Measurements from ENCODE around the gene C16orf82.

C16orf82 gene

DNA sequence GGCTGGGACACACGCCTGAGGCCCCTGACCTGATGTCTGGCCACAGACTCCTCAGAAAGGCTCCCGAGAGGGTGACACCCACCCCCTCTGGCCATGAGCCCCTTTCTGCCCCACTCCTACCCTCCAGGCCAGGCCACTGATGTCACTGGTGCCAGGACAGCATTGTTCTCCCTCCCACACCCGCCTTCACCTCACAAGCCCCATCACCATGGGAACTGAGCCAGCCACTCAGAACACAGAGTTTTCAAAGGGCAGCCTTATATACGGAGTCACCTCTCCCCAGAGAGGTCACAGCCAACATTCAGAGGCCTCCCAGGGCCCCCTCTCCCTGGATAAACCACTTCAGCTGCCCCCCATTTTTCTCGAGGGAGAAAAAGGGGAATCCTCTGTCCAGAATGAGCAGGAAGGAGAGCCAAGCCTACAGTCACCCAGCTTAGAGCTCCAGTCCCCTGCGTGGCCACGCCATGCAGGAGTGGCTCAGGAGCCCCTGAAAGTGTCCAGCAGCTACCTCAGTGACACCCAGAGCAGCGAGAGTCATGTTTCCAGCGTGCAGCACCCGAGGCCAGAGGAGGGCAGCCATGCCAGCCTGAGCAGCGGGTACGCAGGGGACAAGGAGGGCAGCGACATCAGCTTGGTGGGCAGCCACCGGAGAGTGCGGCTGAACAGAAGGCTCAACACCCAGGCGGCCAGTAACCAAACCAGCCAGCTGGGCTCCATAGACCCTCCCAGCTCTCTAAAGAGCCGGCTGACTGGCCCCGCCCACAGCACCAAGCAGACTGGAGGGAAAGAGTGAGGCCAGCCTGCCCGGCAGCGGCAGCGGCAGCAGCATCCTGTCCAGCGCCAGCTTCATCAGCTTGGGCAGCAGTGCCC lies at the start of gene C16orf82:
Gene C16orf82, plus strand, starts transcription at position 260 of the 870 bp plus-strand sequence.
- H3K4me3 ChIP-seq (ENCODE audit: low read length), result no peak within 1 kb of the TSS
- peaks cover 7% of the 10 kb centered on the region for H3K27me3 ChIP-seq (ENCODE audit: control insufficient read depth, insufficient read depth, low read length)
- H3K4me1 ChIP-seq (ENCODE audit: control insufficient read depth, low read depth, low read length), result peaks cover 8% of the 10 kb centered on the region
- no peaks in the 10 kb centered on the region for H3K9me3 ChIP-seq (ENCODE audit: control insufficient read depth, low read depth, low read length)
- no peaks in the 10 kb centered on the region for H3K36me3 ChIP-seq (ENCODE audit: control insufficient read depth, low read depth, low read length)
- H3K9ac ChIP-seq (ENCODE audit: low read length), result no peak within 1 kb of the TSS
- no peak within 1 kb of the TSS for H3K27ac ChIP-seq (ENCODE audit: low read length)

DNA sequence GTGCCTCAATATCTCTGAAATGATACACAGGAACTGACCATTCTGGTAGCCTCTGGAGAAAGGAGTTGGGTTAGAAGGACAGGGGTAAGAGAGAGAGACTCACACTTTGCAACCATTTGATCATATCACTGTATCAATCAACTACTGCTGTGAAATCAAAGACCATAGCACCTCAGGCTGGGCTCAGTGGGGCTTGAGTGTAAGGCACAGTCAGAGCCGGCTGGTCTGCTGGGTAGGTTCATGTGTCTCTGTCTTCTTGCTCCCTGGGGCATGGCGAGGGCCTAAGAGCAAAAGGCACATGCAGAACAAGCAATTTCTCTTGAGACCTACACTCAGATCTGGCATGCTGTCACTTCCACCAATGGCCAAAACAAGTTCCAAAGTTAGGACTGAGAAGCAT lies 46.7 kb upstream of the C16orf82 start:
- Histone ChIP-seq H3K9me3 (ENCODE audit: control insufficient read depth, low read depth, low read length) (no peaks in the 10 kb centered on the region), H3K4me3 (ENCODE audit: low read length) (no peak overlapping the region), H3K36me3 (ENCODE audit: control insufficient read depth, low read depth, low read length) (no peaks in the 10 kb centered on the region), H3K9ac (ENCODE audit: low read length) (no peak overlapping the region), H3K27ac (ENCODE audit: low read length) (no peak overlapping the region), H3K4me1 (ENCODE audit: control insufficient read depth, low read depth, low read length) (no peaks in the 10 kb centered on the region), H3K27me3 (ENCODE audit: control insufficient read depth, insufficient read depth, low read length) (no peaks in the 10 kb centered on the region)

DNA sequence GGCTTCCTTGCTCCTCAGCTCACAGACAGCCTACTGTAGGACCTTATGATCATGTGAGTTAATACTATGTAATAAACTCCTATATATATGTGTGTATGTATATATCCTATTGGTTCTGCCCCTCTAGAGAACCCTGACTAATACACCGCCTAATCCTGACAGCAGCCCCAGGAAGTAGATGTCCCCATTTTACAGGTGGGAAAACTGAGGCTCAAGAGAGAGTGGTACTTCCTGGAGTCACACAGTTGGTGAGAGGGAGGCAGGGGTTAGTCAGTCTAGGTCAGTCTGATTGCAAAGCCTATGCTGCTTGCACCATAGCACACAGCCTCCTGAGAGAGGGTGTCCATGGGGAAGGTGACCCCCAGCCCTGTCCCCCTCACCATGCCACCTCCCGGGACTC lies 42.7 kb upstream of the C16orf82 start:
- Histone ChIP-seq H3K27ac (ENCODE audit: low read length) (no peak overlapping the region), H3K9ac (ENCODE audit: low read length) (no peak overlapping the region), H3K4me3 (ENCODE audit: low read length) (no peak overlapping the region), H3K4me1 (ENCODE audit: control insufficient read depth, low read depth, low read length) (no peaks in the 10 kb centered on the region), H3K9me3 (ENCODE audit: control insufficient read depth, low read depth, low read length) (no peaks in the 10 kb centered on the region), H3K27me3 (ENCODE audit: control insufficient read depth, insufficient read depth, low read length) (no peaks in the 10 kb centered on the region), H3K36me3 (ENCODE audit: control insufficient read depth, low read depth, low read length) (no peaks in the 10 kb centered on the region)

DNA sequence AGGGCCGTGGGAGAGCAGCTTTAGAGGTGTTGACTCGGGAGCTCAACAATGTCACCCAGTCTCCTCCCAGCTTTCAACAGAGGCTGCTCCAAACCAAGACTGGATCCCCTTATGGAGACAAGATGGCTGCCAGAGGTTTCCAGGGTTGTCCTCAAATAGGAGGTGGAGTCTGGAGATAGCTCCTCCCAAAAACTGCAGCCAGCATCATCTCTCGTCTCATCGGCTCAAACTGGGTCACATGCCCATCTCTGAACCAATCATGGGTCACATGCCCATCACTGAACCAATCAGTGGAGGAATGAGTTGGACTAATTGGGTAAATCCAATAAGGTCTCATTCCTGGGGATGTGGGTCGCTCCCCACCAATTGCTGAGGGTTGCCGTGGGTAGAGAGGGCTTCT lies 41.1 kb upstream of the C16orf82 start:
- no peaks in the 10 kb centered on the region for H3K27me3 ChIP-seq (ENCODE audit: control insufficient read depth, insufficient read depth, low read length)

DNA sequence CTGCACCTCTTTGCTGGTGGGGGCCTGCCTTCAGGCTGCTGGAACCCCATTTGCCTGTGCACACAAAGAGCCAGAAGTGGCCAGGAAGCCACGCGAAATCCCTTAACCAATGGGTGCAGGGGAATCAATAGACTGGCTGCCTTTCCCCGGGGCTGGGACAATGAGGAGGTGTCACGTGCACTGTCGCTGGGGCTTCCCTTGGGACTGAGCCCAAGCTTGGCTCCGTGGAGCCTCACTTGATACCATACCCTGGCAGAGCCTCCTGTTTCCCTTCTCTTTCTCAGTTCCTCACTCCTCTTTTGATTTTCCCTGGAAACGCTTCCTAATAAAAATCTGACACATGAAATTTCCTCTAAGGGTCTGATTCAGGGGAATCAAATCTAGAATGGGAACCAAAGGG lies 38.8 kb upstream of the C16orf82 start:
- Histone ChIP-seq H3K4me3 (ENCODE audit: low read length) (no peak overlapping the region), H3K27ac (ENCODE audit: low read length) (no peak overlapping the region), H3K4me1 (ENCODE audit: control insufficient read depth, low read depth, low read length) (no peaks in the 10 kb centered on the region), H3K27me3 (ENCODE audit: control insufficient read depth, insufficient read depth, low read length) (no peaks in the 10 kb centered on the region), H3K36me3 (ENCODE audit: control insufficient read depth, low read depth, low read length) (no peaks in the 10 kb centered on the region), H3K9ac (ENCODE audit: low read length) (no peak overlapping the region), H3K9me3 (ENCODE audit: control insufficient read depth, low read depth, low read length) (no peaks in the 10 kb centered on the region)

More for the DNA sequence above, 41.1 kb upstream of the C16orf82 start:
- Histone ChIP-seq H3K4me3 (ENCODE audit: low read length) (no peak overlapping the region), H3K27ac (ENCODE audit: low read length) (no peak overlapping the region), H3K4me1 (ENCODE audit: control insufficient read depth, low read depth, low read length) (no peaks in the 10 kb centered on the region), H3K9me3 (ENCODE audit: control insufficient read depth, low read depth, low read length) (no peaks in the 10 kb centered on the region), H3K36me3 (ENCODE audit: control insufficient read depth, low read depth, low read length) (no peaks in the 10 kb centered on the region), H3K9ac (ENCODE audit: low read length) (no peak overlapping the region)

DNA sequence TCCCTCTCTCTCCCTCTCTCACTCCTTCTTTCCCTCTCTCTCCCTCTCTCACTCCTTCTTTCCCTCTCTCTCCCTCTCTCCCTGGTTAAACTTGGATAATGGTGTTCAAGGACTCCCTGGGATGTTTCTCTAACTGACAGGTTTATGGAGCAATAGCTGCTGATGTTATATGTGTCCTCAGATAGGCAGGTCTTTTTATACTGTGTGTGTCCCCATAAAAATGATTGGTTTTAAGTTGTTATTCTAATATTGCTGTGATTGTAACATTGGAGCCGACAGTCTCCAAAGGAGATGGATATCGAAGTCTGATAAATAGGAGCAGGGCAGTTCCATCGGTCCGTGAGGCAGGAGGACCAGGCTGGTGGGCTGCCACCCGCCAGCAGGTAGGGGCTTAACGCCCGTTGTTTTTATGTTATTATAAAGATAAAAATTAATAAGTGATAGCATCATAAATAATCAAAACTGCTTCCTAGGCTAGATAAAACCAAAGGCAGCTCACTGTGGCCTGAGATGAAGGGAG lies 38.1 kb upstream of the C16orf82 start:
- H3K9ac ChIP-seq (ENCODE audit: low read length), result no peak overlapping the region
- H3K4me1 ChIP-seq (ENCODE audit: control insufficient read depth, low read depth, low read length), result no peaks in the 10 kb centered on the region
- H3K9me3 ChIP-seq (ENCODE audit: control insufficient read depth, low read depth, low read length), result no peaks in the 10 kb centered on the region
- H3K36me3 ChIP-seq (ENCODE audit: control insufficient read depth, low read depth, low read length), result no peaks in the 10 kb centered on the region
- H3K4me3 ChIP-seq (ENCODE audit: low read length), result no peak overlapping the region
- H3K27me3 ChIP-seq (ENCODE audit: control insufficient read depth, insufficient read depth, low read length), result no peaks in the 10 kb centered on the region
- H3K27ac ChIP-seq (ENCODE audit: low read length), result no peak overlapping the region

DNA sequence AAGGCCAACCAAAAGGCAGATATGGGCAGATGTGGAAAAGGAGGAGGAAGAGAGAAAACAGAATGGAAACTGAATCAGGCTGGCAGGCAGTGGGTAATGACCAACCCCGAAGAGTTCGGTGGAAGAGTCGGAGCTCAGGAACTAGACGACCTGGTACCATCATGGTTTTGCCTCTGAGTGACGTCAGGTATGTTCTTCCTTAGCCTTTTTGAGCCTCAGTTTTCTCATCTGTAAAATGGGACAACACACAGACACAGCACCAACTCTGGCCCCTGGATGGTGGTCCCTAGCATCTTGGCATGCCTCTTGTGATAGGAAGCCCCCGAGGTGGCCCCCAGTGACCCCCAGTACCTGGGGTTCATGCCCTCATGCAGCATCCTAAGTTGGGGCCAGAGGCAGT lies 37.2 kb upstream of the C16orf82 start:
- no peaks in the 10 kb centered on the region for H3K27me3 ChIP-seq (ENCODE audit: control insufficient read depth, insufficient read depth, low read length)
- no peak overlapping the region for H3K27ac ChIP-seq (ENCODE audit: low read length)
- no peaks in the 10 kb centered on the region for H3K36me3 ChIP-seq (ENCODE audit: control insufficient read depth, low read depth, low read length)
- H3K9me3 ChIP-seq (ENCODE audit: control insufficient read depth, low read depth, low read length), result no peaks in the 10 kb centered on the region
- no peak overlapping the region for H3K4me3 ChIP-seq (ENCODE audit: low read length)
- H3K9ac ChIP-seq (ENCODE audit: low read length), result no peak overlapping the region
- H3K4me1 ChIP-seq (ENCODE audit: control insufficient read depth, low read depth, low read length), result no peaks in the 10 kb centered on the region

DNA sequence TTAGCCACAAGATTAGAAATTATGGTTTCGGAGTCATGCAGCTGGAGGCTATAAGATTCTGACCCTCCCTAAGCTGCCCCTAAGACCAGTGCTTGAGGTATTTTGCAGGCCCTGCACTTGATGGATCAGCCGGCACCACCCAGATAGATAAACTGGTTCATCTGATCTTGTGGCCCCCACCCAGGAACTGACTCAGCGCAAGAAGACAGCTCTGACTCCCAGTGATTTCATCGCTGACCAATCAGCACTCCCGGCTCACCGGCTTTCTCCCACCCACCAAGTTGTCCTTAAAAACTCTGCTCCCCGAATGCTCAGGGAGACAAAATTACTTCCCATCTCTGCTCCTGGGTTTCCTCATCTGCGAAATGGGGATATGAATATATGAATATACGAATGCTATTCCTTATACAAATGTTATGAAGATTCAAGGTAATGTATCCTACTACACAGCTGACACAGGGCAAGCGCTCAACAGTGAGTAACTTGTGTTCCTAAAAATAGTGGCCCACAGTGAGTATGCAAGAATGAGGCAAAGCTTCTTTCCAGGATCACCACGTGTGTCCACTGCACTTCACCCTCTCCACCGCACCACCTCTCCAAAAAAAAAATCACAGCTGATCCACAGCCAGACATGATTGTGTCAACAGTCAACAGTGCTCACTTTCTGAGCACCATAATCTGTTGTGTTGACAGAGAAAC lies 33.3 kb upstream of the C16orf82 start:
- no peak overlapping the region for H3K27ac ChIP-seq (ENCODE audit: low read length)
- no peaks in the 10 kb centered on the region for H3K36me3 ChIP-seq (ENCODE audit: control insufficient read depth, low read depth, low read length)
- no peaks in the 10 kb centered on the region for H3K9me3 ChIP-seq (ENCODE audit: control insufficient read depth, low read depth, low read length)
- no peak overlapping the region for H3K9ac ChIP-seq (ENCODE audit: low read length)
- H3K27me3 ChIP-seq (ENCODE audit: control insufficient read depth, insufficient read depth, low read length), result no peaks in the 10 kb centered on the region
- no peak overlapping the region for H3K4me3 ChIP-seq (ENCODE audit: low read length)
- H3K4me1 ChIP-seq (ENCODE audit: control insufficient read depth, low read depth, low read length), result no peaks in the 10 kb centered on the region

DNA sequence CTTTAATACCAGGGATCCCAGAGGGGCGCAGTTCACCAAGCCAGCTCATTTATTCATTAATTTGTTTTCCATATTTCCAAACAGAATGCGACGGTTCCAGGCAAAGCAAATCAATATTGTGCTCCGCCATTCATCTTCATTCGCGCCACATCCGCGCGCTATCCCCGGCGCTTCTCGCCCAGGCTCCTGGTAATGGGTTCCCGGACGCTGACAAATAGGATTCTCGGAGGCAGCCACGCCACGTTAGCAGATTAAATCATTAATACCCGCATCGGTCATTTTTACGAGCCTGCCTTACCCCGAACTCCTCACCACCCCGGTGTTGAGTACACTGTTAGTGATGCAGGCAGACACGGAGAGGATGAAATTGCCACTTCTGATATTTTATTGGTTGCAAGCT lies 26.0 kb upstream of the C16orf82 start:
- no peaks in the 10 kb centered on the region for H3K9me3 ChIP-seq (ENCODE audit: control insufficient read depth, low read depth, low read length)
- no peaks in the 10 kb centered on the region for H3K36me3 ChIP-seq (ENCODE audit: control insufficient read depth, low read depth, low read length)
- no peak overlapping the region for H3K9ac ChIP-seq (ENCODE audit: low read length)
- no peak overlapping the region for H3K27ac ChIP-seq (ENCODE audit: low read length)
- no peaks in the 10 kb centered on the region for H3K4me1 ChIP-seq (ENCODE audit: control insufficient read depth, low read depth, low read length)
- no peaks in the 10 kb centered on the region for H3K27me3 ChIP-seq (ENCODE audit: control insufficient read depth, insufficient read depth, low read length)
- H3K4me3 ChIP-seq (ENCODE audit: low read length), result no peak overlapping the region

DNA sequence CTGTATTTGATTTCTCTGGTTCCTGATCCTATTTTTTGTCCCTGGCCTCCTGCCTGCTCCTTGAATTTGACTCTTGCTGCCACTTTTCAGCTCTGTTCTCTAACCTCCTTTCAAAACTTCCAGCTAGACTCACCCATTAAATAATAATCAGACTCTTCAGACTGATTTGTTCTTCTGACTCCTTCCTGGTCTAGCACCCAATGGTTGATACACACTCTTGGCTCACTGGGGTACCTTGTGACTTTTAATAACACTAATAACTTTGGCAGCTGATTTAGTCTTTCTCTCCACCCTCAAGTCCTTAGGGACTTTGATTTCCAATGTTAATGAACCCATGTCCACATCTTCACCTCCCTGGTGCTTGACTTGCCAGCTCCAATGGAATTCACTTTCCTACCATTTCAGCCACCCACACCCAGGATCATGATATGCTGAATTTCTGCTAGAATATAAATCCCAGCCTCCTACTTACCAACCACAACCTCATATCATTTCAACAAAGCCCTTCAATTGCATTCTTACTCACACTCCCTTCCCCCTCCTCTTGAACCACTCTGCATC lies 19.7 kb upstream of the C16orf82 start:
- no peak overlapping the region for H3K27ac ChIP-seq (ENCODE audit: low read length)
- H3K9me3 ChIP-seq (ENCODE audit: control insufficient read depth, low read depth, low read length), result no peaks in the 10 kb centered on the region
- H3K4me1 ChIP-seq (ENCODE audit: control insufficient read depth, low read depth, low read length), result no peaks in the 10 kb centered on the region
- H3K27me3 ChIP-seq (ENCODE audit: control insufficient read depth, insufficient read depth, low read length), result no peaks in the 10 kb centered on the region
- no peak overlapping the region for H3K4me3 ChIP-seq (ENCODE audit: low read length)
- no peaks in the 10 kb centered on the region for H3K36me3 ChIP-seq (ENCODE audit: control insufficient read depth, low read depth, low read length)
- no peak overlapping the region for H3K9ac ChIP-seq (ENCODE audit: low read length)

DNA sequence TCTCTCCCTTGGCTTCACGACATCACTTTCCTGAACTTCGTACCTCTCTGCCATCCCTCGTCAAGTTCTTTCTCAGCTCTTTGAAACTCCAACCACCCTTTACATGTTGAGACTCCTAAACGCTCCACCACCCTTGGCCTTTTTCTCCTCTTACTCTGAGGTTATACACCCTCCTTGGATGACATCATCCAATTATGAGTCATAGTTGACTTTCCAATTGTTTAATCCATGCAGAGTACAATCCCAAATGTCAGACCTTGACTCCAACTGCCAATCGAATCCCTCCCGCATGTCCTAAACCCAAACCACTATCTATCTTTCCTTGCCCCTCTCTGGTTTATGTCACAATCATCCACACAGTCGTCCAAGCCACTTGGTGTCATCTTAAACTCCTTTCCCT lies 18.4 kb upstream of the C16orf82 start:
- no peaks in the 10 kb centered on the region for H3K9me3 ChIP-seq (ENCODE audit: control insufficient read depth, low read depth, low read length)
- no peak overlapping the region for H3K27ac ChIP-seq (ENCODE audit: low read length)
- H3K27me3 ChIP-seq (ENCODE audit: control insufficient read depth, insufficient read depth, low read length), result no peaks in the 10 kb centered on the region
- H3K4me3 ChIP-seq (ENCODE audit: low read length), result no peak overlapping the region
- no peaks in the 10 kb centered on the region for H3K4me1 ChIP-seq (ENCODE audit: control insufficient read depth, low read depth, low read length)
- H3K9ac ChIP-seq (ENCODE audit: low read length), result no peak overlapping the region
- H3K36me3 ChIP-seq (ENCODE audit: control insufficient read depth, low read depth, low read length), result no peaks in the 10 kb centered on the region

All from iPS-18a (cell line).